ENCODE data around the gene SEZ6L2. TPM values are rescaled to one million over a fixed set of nuclear protein-coding genes. Genes with fewer than 3 reads are reported as not detected.
"Not testable (repeated sequence)": the region's sequence is repeated elsewhere in the genome, so short reads cannot be mapped to it uniquely, and the experiment has no call there.

The SEZ6L2 gene
- polyA plus RNA-seq, 1 donor = 52.3 TPM

GRCh38 chr16:29891525-29892457 lies 7.6 kb downstream of the SEZ6L2 start:
- peak; percentile 90 to 97 for DNase-seq
- no peak overlapping the region for H3K4me3 ChIP-seq (ENCODE audit: low read length)
- peaks cover 2% of the 10 kb centered on the region for H3K36me3 ChIP-seq (ENCODE audit: control insufficient read depth, insufficient read depth, low read length)
- no CpG with 5 or more reads among the region's 10 CpGs for WGBS (ENCODE audit: insufficient coverage, low lambda C conversion rate)
- H3K9me3 ChIP-seq (ENCODE audit: control insufficient read depth, low read depth, low read length) = no peaks in the 10 kb centered on the region
- H3K27me3 ChIP-seq (ENCODE audit: control insufficient read depth, insufficient read depth, low read length) = no peaks in the 10 kb centered on the region
- peaks cover 25% of the 10 kb centered on the region for H3K4me1 ChIP-seq (ENCODE audit: control insufficient read depth, insufficient read depth, low read length)
- H3K27ac ChIP-seq (ENCODE audit: low read length) = peak overlapping the region; percentile 92

- H3K27me3 ChIP-seq (ENCODE audit: control insufficient read depth, insufficient read depth, low read length); H3K27ac ChIP-seq (ENCODE audit: low read length); H3K9me3 ChIP-seq (ENCODE audit: control insufficient read depth, low read depth, low read length); H3K4me3 ChIP-seq (ENCODE audit: low read length); DNase-seq; H3K36me3 ChIP-seq (ENCODE audit: control insufficient read depth, insufficient read depth, low read length): not testable (repeated sequence)
- WGBS (ENCODE audit: insufficient coverage, low lambda C conversion rate) = 100% methylated on average over 1 of the region's 3 CpGs
- peaks cover 23% of the 10 kb centered on the region for H3K4me1 ChIP-seq (ENCODE audit: control insufficient read depth, insufficient read depth, low read length)
Observed at GRCh38 chr16:29889372-29889771, 10.0 kb downstream of the SEZ6L2 start.

- Histone ChIP-seq H3K36me3 (ENCODE audit: control insufficient read depth, insufficient read depth, low read length) (peaks cover 2% of the 10 kb centered on the region), H3K27me3 (ENCODE audit: control insufficient read depth, insufficient read depth, low read length) (no peaks in the 10 kb centered on the region), H3K27ac (ENCODE audit: low read length) (no peak overlapping the region), H3K4me3 (ENCODE audit: low read length) (no peak overlapping the region), H3K4me1 (ENCODE audit: control insufficient read depth, insufficient read depth, low read length) (no peaks in the 10 kb centered on the region), H3K9me3 (ENCODE audit: control insufficient read depth, low read depth, low read length) (no peaks in the 10 kb centered on the region)
- DNase-seq = no peak
- 100% methylated on average over 2 of the region's 6 CpGs for WGBS (ENCODE audit: insufficient coverage, low lambda C conversion rate)
Observed at GRCh38 chr16:29883987-29884386, 15.4 kb downstream of the SEZ6L2 start.

- Histone ChIP-seq H3K9me3 (ENCODE audit: control insufficient read depth, low read depth, low read length) (peaks cover 5% of the 10 kb centered on the region), H3K4me1 (ENCODE audit: control insufficient read depth, insufficient read depth, low read length) (peaks cover 7% of the 10 kb centered on the region), H3K36me3 (ENCODE audit: control insufficient read depth, insufficient read depth, low read length) (no peaks in the 10 kb centered on the region), H3K4me3 (ENCODE audit: low read length) (no peak overlapping the region), H3K27me3 (ENCODE audit: control insufficient read depth, insufficient read depth, low read length) (peaks cover 19% of the 10 kb centered on the region), H3K27ac (ENCODE audit: low read length) (no peak overlapping the region)
- WGBS (ENCODE audit: insufficient coverage, low lambda C conversion rate) = no CpG with 5 or more reads among the region's 3 CpGs
- no peak for DNase-seq
Observed at GRCh38 chr16:29881050-29881449, 18.3 kb downstream of the SEZ6L2 start.

GRCh38 chr16:29878172-29878571 lies 21.2 kb downstream of the SEZ6L2 start:
- WGBS (ENCODE audit: insufficient coverage, low lambda C conversion rate) = 96% methylated on average over 3 of the region's 14 CpGs
- Histone ChIP-seq H3K27me3 (ENCODE audit: control insufficient read depth, insufficient read depth, low read length) (peaks cover 23% of the 10 kb centered on the region), H3K4me3 (ENCODE audit: low read length) (no peak overlapping the region), H3K27ac (ENCODE audit: low read length) (no peak overlapping the region), H3K4me1 (ENCODE audit: control insufficient read depth, insufficient read depth, low read length) (peaks cover 7% of the 10 kb centered on the region), H3K9me3 (ENCODE audit: control insufficient read depth, low read depth, low read length) (peaks cover 5% of the 10 kb centered on the region), H3K36me3 (ENCODE audit: control insufficient read depth, insufficient read depth, low read length) (no peaks in the 10 kb centered on the region)
- no peak for DNase-seq

GRCh38 chr16:29877266-29877961 lies 21.9 kb downstream of the SEZ6L2 start:
- Histone ChIP-seq H3K9me3 (ENCODE audit: control insufficient read depth, low read depth, low read length) (peaks cover 5% of the 10 kb centered on the region), H3K4me1 (ENCODE audit: control insufficient read depth, insufficient read depth, low read length) (peaks cover 7% of the 10 kb centered on the region), H3K36me3 (ENCODE audit: control insufficient read depth, insufficient read depth, low read length) (no peaks in the 10 kb centered on the region), H3K27ac (ENCODE audit: low read length) (no peak overlapping the region), H3K4me3 (ENCODE audit: low read length) (no peak overlapping the region), H3K27me3 (ENCODE audit: control insufficient read depth, insufficient read depth, low read length) (peaks cover 23% of the 10 kb centered on the region)
- DNase-seq = peak in 1 of 2 donors; percentile 53
- WGBS (ENCODE audit: insufficient coverage, low lambda C conversion rate) = no CpG with 5 or more reads among the region's 28 CpGs

GRCh38 chr16:29876594-29877249 lies 22.6 kb downstream of the SEZ6L2 start:
- Histone ChIP-seq H3K27me3 (ENCODE audit: control insufficient read depth, insufficient read depth, low read length) (peaks cover 23% of the 10 kb centered on the region), H3K27ac (ENCODE audit: low read length) (no peak overlapping the region), H3K4me1 (ENCODE audit: control insufficient read depth, insufficient read depth, low read length) (peaks cover 7% of the 10 kb centered on the region), H3K36me3 (ENCODE audit: control insufficient read depth, insufficient read depth, low read length) (peaks cover 2% of the 10 kb centered on the region), H3K4me3 (ENCODE audit: low read length) (no peak overlapping the region), H3K9me3 (ENCODE audit: control insufficient read depth, low read depth, low read length) (peaks cover 5% of the 10 kb centered on the region)
- no peak for DNase-seq
- no CpG with 5 or more reads among the region's 45 CpGs for WGBS (ENCODE audit: insufficient coverage, low lambda C conversion rate)

GRCh38 chr16:29876217-29876593 lies 23.1 kb downstream of the SEZ6L2 start:
- H3K36me3 ChIP-seq (ENCODE audit: control insufficient read depth, insufficient read depth, low read length) = peaks cover 5% of the 10 kb centered on the region
- DNase-seq = no peak
- H3K27ac ChIP-seq (ENCODE audit: low read length) = no peak overlapping the region
- no peak overlapping the region for H3K4me3 ChIP-seq (ENCODE audit: low read length)
- WGBS (ENCODE audit: insufficient coverage, low lambda C conversion rate) = no CpG with 5 or more reads among the region's 18 CpGs
- H3K4me1 ChIP-seq (ENCODE audit: control insufficient read depth, insufficient read depth, low read length) = peaks cover 7% of the 10 kb centered on the region
- peaks cover 23% of the 10 kb centered on the region for H3K27me3 ChIP-seq (ENCODE audit: control insufficient read depth, insufficient read depth, low read length)
- peaks cover 5% of the 10 kb centered on the region for H3K9me3 ChIP-seq (ENCODE audit: control insufficient read depth, low read depth, low read length)

- peaks cover 7% of the 10 kb centered on the region for H3K4me1 ChIP-seq (ENCODE audit: control insufficient read depth, insufficient read depth, low read length)
- H3K4me3 ChIP-seq (ENCODE audit: low read length) = no peak overlapping the region
- H3K27me3 ChIP-seq (ENCODE audit: control insufficient read depth, insufficient read depth, low read length) = peaks cover 23% of the 10 kb centered on the region
- peaks cover 5% of the 10 kb centered on the region for H3K9me3 ChIP-seq (ENCODE audit: control insufficient read depth, low read depth, low read length)
- peaks cover 7% of the 10 kb centered on the region for H3K36me3 ChIP-seq (ENCODE audit: control insufficient read depth, insufficient read depth, low read length)
- WGBS (ENCODE audit: insufficient coverage, low lambda C conversion rate) = no CpG with 5 or more reads among the region's 6 CpGs
- no peak for DNase-seq
- no peak overlapping the region for H3K27ac ChIP-seq (ENCODE audit: low read length)
Observed at GRCh38 chr16:29875206-29875605, 24.1 kb downstream of the SEZ6L2 start.

- H3K9me3 ChIP-seq (ENCODE audit: control insufficient read depth, low read depth, low read length) = peaks cover 5% of the 10 kb centered on the region
Observed at GRCh38 chr16:29873319-29873718, 26.0 kb downstream of the SEZ6L2 start.

More at GRCh38 chr16:29873319-29873718, 26.0 kb downstream of the SEZ6L2 start:
- WGBS (ENCODE audit: insufficient coverage, low lambda C conversion rate) = no CpG with 5 or more reads among the region's 26 CpGs
- Histone ChIP-seq H3K27ac (ENCODE audit: low read length) (no peak overlapping the region), H3K36me3 (ENCODE audit: control insufficient read depth, insufficient read depth, low read length) (peaks cover 7% of the 10 kb centered on the region), H3K4me1 (ENCODE audit: control insufficient read depth, insufficient read depth, low read length) (peaks cover 7% of the 10 kb centered on the region), H3K4me3 (ENCODE audit: low read length) (no peak overlapping the region), H3K27me3 (ENCODE audit: control insufficient read depth, insufficient read depth, low read length) (peaks cover 23% of the 10 kb centered on the region)
- no peak for DNase-seq

All from large intestine (tissue), 3 donors.